HG03558 (cell line): Measurements from ENCODE around the gene TEKT5.
"Not testable (repeated sequence)": the region's sequence is repeated elsewhere in the genome, so short reads cannot be mapped to it uniquely, and the experiment has no call there.

Experiments used
- ATAC-seq: cut with Tn5 transposase; IDR thresholded peaks from one replicate; pipeline ENCODE4 v1.9.1; 2021; ENCODE audit warnings: moderate number of reproducible peaks; ENCODE audit not compliant: unreplicated experiment; ENCODE audit errors: extremely low read depth

Gene TEKT5

GRCh38 chr16:10694830-10695229, at the start of gene TEKT5:
TEKT5 (minus strand) TSS chr16:10694930; CDS start chr16:10694873, 57 bp downstream.
- no peak for ATAC-seq

DNA sequence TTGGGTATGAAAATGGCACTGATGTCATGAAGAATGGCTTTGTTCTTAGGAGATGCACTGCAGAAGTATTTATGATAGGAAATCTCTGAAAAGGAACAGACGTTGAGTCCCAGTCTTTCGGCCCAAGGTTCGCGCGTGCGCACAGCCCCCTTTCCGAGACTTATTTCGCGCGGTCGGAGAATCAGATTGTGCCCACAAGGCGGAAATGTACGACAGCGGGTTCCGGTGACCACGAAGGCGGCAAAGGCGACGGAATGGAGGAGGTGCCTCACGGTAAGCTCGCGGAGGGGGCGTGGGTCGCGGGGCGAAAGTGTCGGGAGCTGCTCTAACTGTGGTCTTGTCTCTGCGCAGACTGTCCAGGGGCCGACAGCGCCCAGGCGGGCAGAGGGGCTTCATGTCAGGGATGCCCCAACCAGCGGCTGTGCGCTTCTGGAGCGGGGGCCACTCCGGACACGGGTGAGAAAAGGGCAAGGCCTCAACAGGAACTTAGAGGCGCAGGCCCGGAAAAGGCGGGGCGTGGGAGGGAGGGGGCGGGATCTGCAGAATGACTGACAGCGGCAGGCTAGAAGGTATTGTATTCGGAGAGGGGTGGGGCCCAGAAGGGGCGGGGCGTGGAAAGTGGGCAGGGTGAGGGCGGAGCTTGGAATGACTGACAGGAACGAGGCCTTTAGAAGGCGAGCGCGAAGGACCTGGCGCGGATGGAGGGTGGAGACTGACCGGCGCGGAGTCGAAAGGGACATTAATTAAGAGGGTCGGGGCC, 49.1 kb upstream of the TEKT5 start, which contains the start of gene NUBP1:
NUBP1 (plus strand) TSS at position 233 of the 760 bp plus-strand sequence; CDS start at position 255, 22 bp downstream.
- peak; percentile 48 for ATAC-seq

GRCh38 chr16:10743227-10743609, 48.5 kb upstream of the TEKT5 start:
- no peak for ATAC-seq

- no peak for ATAC-seq
These were observed 47.1 kb upstream of the TEKT5 start for GRCh38 chr16:10741844-10742243.

DNA sequence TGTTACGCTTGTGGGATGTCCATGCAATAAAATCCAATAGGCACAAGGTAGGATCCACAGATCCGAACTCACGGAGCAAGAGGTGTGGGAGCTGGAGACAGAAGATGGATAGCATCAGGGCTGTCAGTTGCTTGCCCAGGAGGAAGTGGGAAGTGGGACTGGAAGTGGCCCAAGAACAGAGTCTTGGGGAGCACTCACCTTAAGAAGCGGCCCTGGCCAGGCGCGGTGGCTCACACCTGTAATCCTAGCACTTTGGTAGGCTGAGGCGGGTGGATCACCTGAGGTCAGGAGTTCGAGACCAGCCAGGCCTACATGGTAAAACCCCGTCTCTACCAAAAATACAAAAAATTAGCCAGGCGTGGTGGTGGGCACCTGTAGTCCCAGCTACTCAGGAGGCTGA, 46.5 kb upstream of the TEKT5 start:
- ATAC-seq: not testable (repeated sequence)

- ATAC-seq: no peak
These were observed 46.1 kb upstream of the TEKT5 start for GRCh38 chr16:10740845-10741208.

GRCh38 chr16:10740000-10740844, 45.5 kb upstream of the TEKT5 start:
- ATAC-seq: no peak

- peak; percentile 54 for ATAC-seq
These were observed 43.7 kb upstream of the TEKT5 start for GRCh38 chr16:10738231-10739077.

DNA sequence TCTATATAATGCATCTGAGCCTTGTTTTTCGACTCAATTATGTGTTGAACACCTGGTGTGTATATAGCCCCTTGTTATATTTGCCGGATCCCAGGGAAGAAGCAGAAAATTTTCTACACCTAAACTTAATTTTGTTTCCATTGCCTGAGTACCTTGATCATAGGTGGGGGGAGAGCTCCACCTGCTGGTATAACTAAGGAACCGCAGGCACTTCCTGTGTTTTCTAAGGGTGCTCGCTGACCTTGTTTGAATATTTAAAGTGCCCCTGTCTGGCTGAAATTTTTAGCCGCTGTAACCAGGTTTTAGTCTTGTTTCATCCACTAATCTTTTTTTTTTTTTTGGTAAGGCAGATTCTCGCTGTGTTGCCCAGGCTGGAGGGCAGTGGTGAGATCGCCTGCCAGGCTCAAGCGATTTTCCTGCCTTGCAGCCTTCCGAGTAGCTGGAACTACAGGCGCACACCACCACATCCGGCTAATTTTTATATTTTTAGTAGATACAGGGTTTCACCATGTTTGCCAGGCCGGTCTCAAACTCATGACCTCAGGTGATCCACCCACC, 42.4 kb upstream of the TEKT5 start:
- ATAC-seq: no peak

GRCh38 chr16:10731790-10732189, 37.1 kb upstream of the TEKT5 start:
- ATAC-seq: no peak

DNA sequence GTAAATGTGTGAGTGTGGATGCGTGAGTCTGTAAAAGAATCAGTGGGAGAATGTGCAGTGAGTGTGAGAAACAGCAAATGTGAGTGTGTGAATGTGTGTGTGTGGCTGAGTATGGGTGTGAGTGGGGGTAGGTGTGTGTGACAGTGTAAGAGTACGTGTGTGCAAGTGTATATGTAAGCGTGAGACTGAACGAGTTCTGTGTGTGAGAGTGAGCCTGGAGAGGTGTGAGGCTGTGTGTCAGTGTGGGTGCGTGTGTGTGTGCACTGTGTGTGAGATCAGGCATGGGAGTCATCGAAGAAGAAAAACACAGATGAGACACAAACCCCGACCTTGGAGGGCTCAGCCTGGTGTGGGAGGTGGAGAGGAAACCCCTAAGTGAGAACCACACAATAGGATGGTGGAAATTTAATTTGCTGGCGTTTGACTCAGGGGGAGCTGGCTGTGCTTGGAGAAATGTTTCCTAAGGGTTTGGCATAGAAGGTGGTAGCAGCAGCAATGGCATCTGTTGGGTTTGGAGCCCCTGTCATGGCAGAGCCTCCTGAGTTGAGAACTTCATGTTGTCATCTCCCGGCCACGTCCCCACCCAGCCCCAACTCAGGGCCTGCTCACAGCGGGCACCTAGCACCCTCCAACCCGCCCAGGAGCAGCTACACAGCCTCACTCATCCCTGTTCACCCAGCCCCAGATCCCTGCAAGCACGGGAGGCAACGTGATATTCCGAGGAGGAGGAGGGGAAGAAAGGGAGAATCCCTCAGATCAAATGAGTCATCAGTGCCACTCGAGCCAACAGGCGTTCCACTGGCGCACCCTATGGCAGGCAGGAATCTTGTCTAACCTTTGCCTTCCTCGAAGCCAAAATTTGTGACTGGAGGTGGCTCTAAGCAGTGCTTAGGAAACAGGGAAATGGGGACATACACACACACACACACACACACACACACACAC, 34.6 kb upstream of the TEKT5 start:
- no peak for ATAC-seq

- ATAC-seq: no peak
These were observed 33.5 kb upstream of the TEKT5 start for GRCh38 chr16:10728003-10728887.

DNA sequence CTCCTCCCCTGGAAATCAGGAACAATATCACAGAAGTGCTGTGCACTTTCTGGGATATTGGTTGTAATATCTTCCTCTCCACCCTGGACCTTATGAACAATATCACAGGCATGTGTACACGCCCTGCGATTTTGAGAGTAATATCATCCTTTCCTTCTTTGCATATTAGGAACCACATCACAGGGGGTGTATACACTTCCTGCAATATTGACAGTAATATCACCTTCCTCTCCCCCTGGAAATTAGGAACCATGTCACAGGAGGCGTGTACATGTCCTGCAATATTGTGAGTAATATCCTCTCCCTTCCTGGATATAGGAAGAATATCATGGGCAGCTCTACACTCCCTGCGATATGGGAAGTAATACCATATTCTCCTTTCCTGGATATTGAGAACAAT, 14.2 kb upstream of the TEKT5 start:
- no peak for ATAC-seq

- no peak for ATAC-seq
These were observed 5.0 kb upstream of the TEKT5 start for GRCh38 chr16:10699756-10700155.

DNA sequence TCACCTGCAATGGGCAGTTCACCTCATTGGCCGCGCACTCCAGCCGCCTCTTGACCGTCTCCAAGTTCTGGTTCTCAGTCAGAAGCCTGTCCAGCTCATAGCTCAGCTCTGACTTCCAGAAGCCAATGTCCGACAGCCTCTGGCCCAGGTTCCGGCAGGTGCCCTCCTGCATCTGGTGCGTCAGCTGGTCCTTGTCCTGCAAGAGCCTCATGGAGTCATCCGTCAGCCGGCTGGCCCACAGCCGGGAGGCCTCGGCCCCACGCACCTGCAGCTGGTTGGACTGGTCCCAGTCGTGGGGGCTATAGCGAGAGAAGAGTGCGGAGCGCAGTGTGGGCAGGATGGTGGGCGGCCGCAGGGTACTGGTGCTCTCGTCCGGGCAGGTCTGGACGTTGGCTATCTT, 424 bp downstream of the TEKT5 start:
- ATAC-seq: no peak

DNA sequence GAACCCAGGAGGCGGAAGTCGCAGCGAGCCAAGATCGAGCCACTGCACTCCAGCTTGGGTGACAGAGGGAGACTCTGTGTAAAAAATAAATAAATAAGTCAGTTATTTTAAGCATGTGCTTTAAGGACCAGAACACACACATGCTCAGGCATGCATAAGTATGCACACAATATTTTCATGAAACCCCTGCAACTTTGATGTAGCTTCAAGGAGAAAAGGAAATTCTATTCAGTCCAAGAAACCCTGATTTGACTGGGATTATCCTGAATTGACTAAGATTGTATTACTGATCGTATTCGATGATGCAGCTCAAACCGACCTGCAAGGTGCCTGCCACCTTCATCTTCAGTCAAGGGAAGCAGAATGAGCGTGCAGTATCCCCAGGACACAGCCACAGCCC, 841 bp downstream of the TEKT5 start:
- no peak for ATAC-seq

GRCh38 chr16:10692470-10692869, 2.3 kb downstream of the TEKT5 start:
- ATAC-seq: no peak

- ATAC-seq: no peak
These were observed 6.0 kb downstream of the TEKT5 start for GRCh38 chr16:10688726-10689125.
